ENCODE measurements around the gene C1QTNF1.

C1QTNF1 gene

DNA sequence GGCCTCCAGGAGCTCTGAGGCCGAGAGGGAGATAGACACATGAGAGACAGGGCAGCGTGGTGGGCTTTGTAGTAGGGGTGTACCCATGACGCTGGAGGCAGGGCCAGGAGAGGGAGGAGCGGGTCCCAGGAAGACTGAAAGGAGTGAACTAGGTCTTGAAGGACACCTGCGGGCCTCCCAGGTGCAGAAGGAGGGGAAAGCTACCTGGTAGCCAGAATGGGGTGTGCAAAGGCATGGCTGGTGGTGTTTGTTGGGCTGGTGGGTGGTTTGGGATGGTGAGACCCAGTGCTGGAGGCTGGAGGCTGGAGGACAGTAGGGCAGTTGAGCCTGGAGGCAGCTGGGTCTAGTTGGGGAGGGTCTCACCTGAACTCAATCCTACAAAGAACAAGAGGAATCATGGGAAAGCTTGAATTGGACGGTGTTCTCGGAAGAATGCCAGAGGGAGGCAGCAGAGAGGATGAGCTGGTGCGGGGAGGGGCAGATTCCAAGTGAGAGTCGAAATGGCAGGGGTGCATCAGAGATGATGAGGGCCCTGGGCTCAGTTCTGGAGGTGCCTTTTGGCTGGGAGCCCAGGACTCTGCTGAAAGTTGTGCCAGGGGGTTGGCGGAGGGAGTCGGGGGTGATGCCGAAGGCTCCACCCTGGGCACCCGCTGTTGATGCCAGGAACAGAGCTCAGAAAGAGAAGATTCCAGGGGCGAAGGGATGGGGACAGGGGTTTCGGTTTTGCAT, 21.2 kb downstream of the C1QTNF1 start:
- Histone ChIP-seq H3K4me3 (ENCODE audit: low read length) (no peak overlapping the region), H3K27me3 (ENCODE audit: control insufficient read depth, insufficient read depth, low read length) (no peaks in the 10 kb centered on the region), H3K9ac (ENCODE audit: low read length) (no peak overlapping the region), H3K4me1 (ENCODE audit: control insufficient read depth, insufficient read depth, low read length) (peaks cover 3% of the 10 kb centered on the region), H3K36me3 (ENCODE audit: control insufficient read depth, insufficient read depth, low read length) (no peaks in the 10 kb centered on the region), H3K27ac (ENCODE audit: low read depth, low read length) (no peak overlapping the region)

DNA sequence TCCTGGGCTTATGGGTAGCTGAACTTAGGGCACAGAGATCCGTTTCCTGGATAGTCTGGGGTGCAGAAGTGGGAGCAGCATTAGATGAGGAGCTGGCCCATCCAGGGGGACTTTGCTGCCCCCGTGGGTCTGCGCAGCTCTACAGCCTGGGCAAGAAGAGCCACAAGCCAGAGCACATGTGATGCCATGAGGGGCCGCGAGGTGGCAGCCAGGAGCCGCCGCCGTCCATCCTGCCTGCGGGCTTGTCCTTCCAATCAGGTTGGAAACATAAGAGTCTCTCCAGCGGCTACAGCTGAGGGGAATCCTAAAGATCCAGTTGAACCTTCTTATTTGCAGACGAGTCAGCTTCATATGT, 21.9 kb downstream of the C1QTNF1 start:
- Histone ChIP-seq H3K27me3 (ENCODE audit: control insufficient read depth, insufficient read depth, low read length) (no peaks in the 10 kb centered on the region), H3K4me1 (ENCODE audit: control insufficient read depth, insufficient read depth, low read length) (peaks cover 3% of the 10 kb centered on the region), H3K4me3 (ENCODE audit: low read length) (no peak overlapping the region), H3K9ac (ENCODE audit: low read length) (no peak overlapping the region), H3K36me3 (ENCODE audit: control insufficient read depth, insufficient read depth, low read length) (no peaks in the 10 kb centered on the region), H3K27ac (ENCODE audit: low read depth, low read length) (no peak overlapping the region)

DNA sequence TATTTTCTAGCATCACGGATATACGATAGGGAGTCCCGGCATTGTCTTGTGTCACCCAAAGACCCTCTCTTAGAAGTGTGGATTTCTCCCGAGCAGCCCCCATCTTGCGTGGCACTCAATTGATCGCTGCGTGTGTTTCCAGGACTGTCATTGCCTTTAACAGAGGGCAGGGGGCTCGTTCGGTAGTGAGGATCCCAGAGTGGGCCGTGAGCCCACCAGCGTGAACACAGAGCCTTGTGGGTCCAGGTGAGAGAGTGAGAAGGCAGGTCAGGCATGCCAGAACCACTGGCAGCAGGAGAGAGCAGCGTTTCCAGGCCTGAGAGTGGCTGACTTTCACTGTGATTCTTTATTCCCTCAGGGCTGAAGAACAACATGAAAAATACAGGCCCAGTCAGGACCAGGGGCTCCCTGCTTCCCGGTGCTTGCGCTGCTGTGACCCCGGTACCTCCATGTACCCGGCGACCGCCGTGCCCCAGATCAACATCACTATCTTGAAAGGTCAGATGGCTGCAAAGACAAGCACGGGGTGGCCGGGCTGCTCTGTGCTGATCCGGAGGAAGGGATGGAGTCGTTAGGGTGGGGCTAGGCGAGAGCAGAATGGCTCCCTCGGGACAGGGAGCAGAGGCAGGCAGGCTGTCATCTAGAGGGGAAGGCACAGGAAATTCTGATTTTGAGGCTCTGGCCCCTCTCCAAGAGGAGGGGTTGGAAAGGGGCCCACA, 22.4 kb downstream of the C1QTNF1 start:
- H3K27me3 ChIP-seq (ENCODE audit: control insufficient read depth, insufficient read depth, low read length), result no peaks in the 10 kb centered on the region
- H3K36me3 ChIP-seq (ENCODE audit: control insufficient read depth, insufficient read depth, low read length), result no peaks in the 10 kb centered on the region
- H3K9ac ChIP-seq (ENCODE audit: low read length), result no peak overlapping the region
- no peak overlapping the region for H3K4me3 ChIP-seq (ENCODE audit: low read length)
- no peak overlapping the region for H3K27ac ChIP-seq (ENCODE audit: low read depth, low read length)
- H3K4me1 ChIP-seq (ENCODE audit: control insufficient read depth, insufficient read depth, low read length), result peaks cover 3% of the 10 kb centered on the region

DNA sequence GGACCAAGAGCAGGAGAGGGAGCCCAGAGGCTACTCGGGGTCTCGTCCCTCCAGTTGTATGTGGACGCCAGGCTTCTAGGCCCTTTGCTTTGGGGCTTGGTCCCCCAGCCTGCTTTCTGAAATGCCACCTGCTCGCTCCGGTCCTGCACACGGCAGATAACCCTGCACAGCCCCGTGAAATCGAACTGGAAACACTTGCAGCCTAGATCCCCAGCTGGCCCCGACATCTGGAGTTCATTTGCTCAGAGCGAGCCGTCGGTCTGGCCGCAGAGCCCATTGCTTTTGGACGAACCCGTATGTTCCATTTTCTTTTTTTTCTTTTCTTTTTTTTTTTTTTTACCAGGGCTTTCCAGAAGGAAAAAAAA, 22.9 kb downstream of the C1QTNF1 start:
- Histone ChIP-seq H3K27ac (ENCODE audit: low read depth, low read length) (no peak overlapping the region), H3K4me3 (ENCODE audit: low read length) (no peak overlapping the region), H3K27me3 (ENCODE audit: control insufficient read depth, insufficient read depth, low read length) (no peaks in the 10 kb centered on the region), H3K36me3 (ENCODE audit: control insufficient read depth, insufficient read depth, low read length) (no peaks in the 10 kb centered on the region), H3K4me1 (ENCODE audit: control insufficient read depth, insufficient read depth, low read length) (peaks cover 3% of the 10 kb centered on the region), H3K9ac (ENCODE audit: low read length) (no peak overlapping the region)

DNA sequence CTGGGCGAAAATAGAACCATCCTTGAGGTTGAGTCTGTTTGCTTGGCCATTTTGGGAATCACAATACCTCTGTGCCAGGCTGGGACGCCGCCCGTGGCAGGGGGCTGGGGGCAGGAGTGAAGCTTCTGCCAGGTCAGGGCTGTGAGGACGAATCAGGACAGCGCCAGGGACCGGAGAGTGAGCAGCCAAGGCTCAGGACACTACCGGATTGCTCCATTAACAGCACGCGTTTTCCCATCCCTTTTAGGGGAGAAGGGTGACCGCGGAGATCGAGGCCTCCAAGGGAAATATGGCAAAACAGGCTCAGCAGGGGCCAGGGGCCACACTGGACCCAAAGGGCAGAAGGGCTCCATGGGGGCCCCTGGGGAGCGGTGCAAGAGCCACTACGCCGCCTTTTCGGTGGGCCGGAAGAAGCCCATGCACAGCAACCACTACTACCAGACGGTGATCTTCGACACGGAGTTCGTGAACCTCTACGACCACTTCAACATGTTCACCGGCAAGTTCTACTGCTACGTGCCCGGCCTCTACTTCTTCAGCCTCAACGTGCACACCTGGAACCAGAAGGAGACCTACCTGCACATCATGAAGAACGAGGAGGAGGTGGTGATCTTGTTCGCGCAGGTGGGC, 23.4 kb downstream of the C1QTNF1 start:
- H3K4me3 ChIP-seq (ENCODE audit: low read length), result no peak overlapping the region

DNA sequence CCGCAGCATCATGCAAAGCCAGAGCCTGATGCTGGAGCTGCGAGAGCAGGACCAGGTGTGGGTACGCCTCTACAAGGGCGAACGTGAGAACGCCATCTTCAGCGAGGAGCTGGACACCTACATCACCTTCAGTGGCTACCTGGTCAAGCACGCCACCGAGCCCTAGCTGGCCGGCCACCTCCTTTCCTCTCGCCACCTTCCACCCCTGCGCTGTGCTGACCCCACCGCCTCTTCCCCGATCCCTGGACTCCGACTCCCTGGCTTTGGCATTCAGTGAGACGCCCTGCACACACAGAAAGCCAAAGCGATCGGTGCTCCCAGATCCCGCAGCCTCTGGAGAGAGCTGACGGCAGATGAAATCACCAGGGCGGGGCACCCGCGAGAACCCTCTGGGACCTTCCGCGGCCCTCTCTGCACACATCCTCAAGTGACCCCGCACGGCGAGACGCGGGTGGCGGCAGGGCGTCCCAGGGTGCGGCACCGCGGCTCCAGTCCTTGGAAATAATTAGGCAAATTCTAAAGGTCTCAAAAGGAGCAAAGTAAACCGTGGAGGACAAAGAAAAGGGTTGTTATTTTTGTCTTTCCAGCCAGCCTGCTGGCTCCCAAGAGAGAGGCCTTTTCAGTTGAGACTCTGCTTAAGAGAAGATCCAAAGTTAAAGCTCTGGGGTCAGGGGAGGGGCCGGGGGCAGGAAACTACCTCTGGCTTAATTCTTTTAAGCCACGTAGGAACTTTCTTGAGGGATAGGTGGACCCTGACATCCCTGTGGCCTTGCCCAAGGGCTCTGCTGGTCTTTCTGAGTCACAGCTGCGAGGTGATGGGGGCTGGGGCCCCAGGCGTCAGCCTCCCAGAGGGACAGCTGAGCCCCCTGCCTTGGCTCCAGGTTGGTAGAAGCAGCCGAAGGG, 24.2 kb downstream of the C1QTNF1 start:
- peaks cover 3% of the 10 kb centered on the region for H3K4me1 ChIP-seq (ENCODE audit: control insufficient read depth, insufficient read depth, low read length)
- H3K36me3 ChIP-seq (ENCODE audit: control insufficient read depth, insufficient read depth, low read length), result no peaks in the 10 kb centered on the region
- no peak overlapping the region for H3K4me3 ChIP-seq (ENCODE audit: low read length)
- no peak overlapping the region for H3K9ac ChIP-seq (ENCODE audit: low read length)
- H3K27ac ChIP-seq (ENCODE audit: low read depth, low read length), result no peak overlapping the region
- no peaks in the 10 kb centered on the region for H3K27me3 ChIP-seq (ENCODE audit: control insufficient read depth, insufficient read depth, low read length)

More for the DNA sequence above, 23.4 kb downstream of the C1QTNF1 start:
- H3K9ac ChIP-seq (ENCODE audit: low read length), result no peak overlapping the region
- no peak overlapping the region for H3K27ac ChIP-seq (ENCODE audit: low read depth, low read length)
- H3K4me1 ChIP-seq (ENCODE audit: control insufficient read depth, insufficient read depth, low read length), result peaks cover 3% of the 10 kb centered on the region
- H3K27me3 ChIP-seq (ENCODE audit: control insufficient read depth, insufficient read depth, low read length), result no peaks in the 10 kb centered on the region
- no peaks in the 10 kb centered on the region for H3K36me3 ChIP-seq (ENCODE audit: control insufficient read depth, insufficient read depth, low read length)

- Histone ChIP-seq H3K27ac (ENCODE audit: low read depth, low read length) (no peak overlapping the region), H3K27me3 (ENCODE audit: control insufficient read depth, insufficient read depth, low read length) (no peaks in the 10 kb centered on the region), H3K9ac (ENCODE audit: low read length) (no peak overlapping the region), H3K36me3 (ENCODE audit: control insufficient read depth, insufficient read depth, low read length) (no peaks in the 10 kb centered on the region), H3K4me1 (ENCODE audit: control insufficient read depth, insufficient read depth, low read length) (peaks cover 3% of the 10 kb centered on the region), H3K4me3 (ENCODE audit: low read length) (no peak overlapping the region)
Observed at GRCh38 chr17:79048826-79049755, 25.1 kb downstream of the C1QTNF1 start.

DNA sequence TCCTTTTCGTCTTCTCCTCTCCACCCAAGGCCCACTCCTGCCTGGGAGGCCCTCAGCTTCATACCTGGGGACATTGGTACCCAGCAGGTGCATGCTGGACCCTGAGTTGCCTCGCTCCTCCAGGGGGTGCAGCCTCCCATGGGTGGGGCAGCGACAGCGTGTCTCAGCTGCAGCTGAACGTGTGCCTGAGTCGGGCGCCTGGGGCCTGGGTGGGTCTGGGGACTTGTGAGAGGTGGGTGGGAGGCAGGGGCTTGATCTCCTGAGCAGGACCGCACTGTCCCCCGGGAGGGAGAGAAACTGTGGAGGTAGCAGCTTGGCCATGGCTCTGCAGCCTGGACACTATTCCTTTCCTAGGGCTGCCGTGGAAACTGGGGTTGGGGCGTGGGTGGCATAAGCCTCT, 25.9 kb downstream of the C1QTNF1 start:
- H3K9ac ChIP-seq (ENCODE audit: low read length), result no peak overlapping the region
- peaks cover 3% of the 10 kb centered on the region for H3K4me1 ChIP-seq (ENCODE audit: control insufficient read depth, insufficient read depth, low read length)
- H3K36me3 ChIP-seq (ENCODE audit: control insufficient read depth, insufficient read depth, low read length), result no peaks in the 10 kb centered on the region
- no peak overlapping the region for H3K4me3 ChIP-seq (ENCODE audit: low read length)
- no peak overlapping the region for H3K27ac ChIP-seq (ENCODE audit: low read depth, low read length)
- H3K27me3 ChIP-seq (ENCODE audit: control insufficient read depth, insufficient read depth, low read length), result no peaks in the 10 kb centered on the region

DNA sequence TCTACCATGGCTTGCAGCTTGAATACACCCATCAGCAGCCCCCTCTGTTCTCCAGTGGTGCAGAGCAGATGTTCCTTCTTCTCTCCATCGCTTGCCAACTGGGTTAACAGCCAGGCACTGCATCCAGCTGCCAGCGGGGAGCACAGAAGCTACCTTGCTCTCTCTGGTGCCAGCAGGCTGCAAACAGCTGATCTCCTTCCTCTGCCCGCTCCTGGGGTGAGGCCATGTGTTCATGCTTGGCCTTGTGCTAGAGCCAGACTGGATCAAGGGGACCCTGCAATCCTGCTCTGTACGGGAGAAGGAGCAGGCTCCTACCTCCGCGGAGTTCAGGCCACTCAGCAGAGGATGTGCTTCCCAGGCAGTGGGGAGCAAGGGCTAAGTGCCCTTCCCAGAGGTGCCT, 26.6 kb downstream of the C1QTNF1 start:
- Histone ChIP-seq H3K27ac (ENCODE audit: low read depth, low read length) (no peak overlapping the region), H3K4me1 (ENCODE audit: control insufficient read depth, insufficient read depth, low read length) (peaks cover 3% of the 10 kb centered on the region), H3K36me3 (ENCODE audit: control insufficient read depth, insufficient read depth, low read length) (no peaks in the 10 kb centered on the region), H3K4me3 (ENCODE audit: low read length) (no peak overlapping the region), H3K9ac (ENCODE audit: low read length) (no peak overlapping the region), H3K27me3 (ENCODE audit: control insufficient read depth, insufficient read depth, low read length) (no peaks in the 10 kb centered on the region)

- Histone ChIP-seq H3K27ac (ENCODE audit: low read depth, low read length) (no peak overlapping the region), H3K27me3 (ENCODE audit: control insufficient read depth, insufficient read depth, low read length) (no peaks in the 10 kb centered on the region), H3K36me3 (ENCODE audit: control insufficient read depth, insufficient read depth, low read length) (no peaks in the 10 kb centered on the region), H3K4me1 (ENCODE audit: control insufficient read depth, insufficient read depth, low read length) (peaks cover 1% of the 10 kb centered on the region), H3K9ac (ENCODE audit: low read length) (no peak overlapping the region), H3K4me3 (ENCODE audit: low read length) (no peak overlapping the region)
Observed at GRCh38 chr17:79051306-79051705, 27.3 kb downstream of the C1QTNF1 start.

GRCh38 chr17:79052131-79052530, 28.2 kb downstream of the C1QTNF1 start:
- Histone ChIP-seq H3K9ac (ENCODE audit: low read length) (no peak overlapping the region), H3K4me1 (ENCODE audit: control insufficient read depth, insufficient read depth, low read length) (no peaks in the 10 kb centered on the region), H3K27ac (ENCODE audit: low read depth, low read length) (no peak overlapping the region), H3K36me3 (ENCODE audit: control insufficient read depth, insufficient read depth, low read length) (no peaks in the 10 kb centered on the region), H3K27me3 (ENCODE audit: control insufficient read depth, insufficient read depth, low read length) (no peaks in the 10 kb centered on the region), H3K4me3 (ENCODE audit: low read length) (no peak overlapping the region)

Measured in rectal smooth muscle tissue (tissue), 1 donor.